H1 (cell line): ENCODE results near the gene MYO16. TPM values are rescaled to one million over a fixed set of nuclear protein-coding genes. Genes with fewer than 3 reads are reported as not detected.

Experiments
- CTCF ChIA-PET: fragments of 300-600 bp; sonication (Branson Sonifier 250); formaldehyde crosslinking; loops from one replicate; lab custom pipeline; 2021; ENCODE audit not compliant: partially characterized antibody; lab: Charles Lee
- POLR2A ChIA-PET: fragments of 300-600 bp; sonication (Branson Sonifier 250); formaldehyde crosslinking; loops from one replicate; lab custom pipeline; 2021; ENCODE audit warnings: inconsistent platforms; ENCODE audit not compliant: partially characterized antibody; lab: Charles Lee
- DNase-seq, 2 experiments: peaks; one replicate each; pipeline versions ENCODE4 v3.0.0 to v3.0.0-alpha.2; 2010 to 2022; ENCODE audit warnings: low spot score in 2 of 2, low read depth in 1 of 2, mixed read lengths in 1 of 2
- FAIRE-seq: peaks from 2 replicates; lab custom pipeline; 2011; peaks lifted over from hg19 to GRCh38; lab: Jason Lieb, UNC
- H2AFZ ChIP-seq: 2 replicates; pipeline ENCODE4 v1.8.1; 2012; ENCODE audit warnings: low read length, inconsistent platforms
- H2AK5ac ChIP-seq: 2 replicates; pipeline ENCODE4 v1.6.1; 2013; ENCODE audit warnings: low read depth, low read length
- H2BK120ac ChIP-seq: replicated peaks from 2 replicates; pipeline ENCODE3; 2013; ENCODE audit warnings: low read depth, low read length, inconsistent platforms
- H2BK12ac ChIP-seq: 2 replicates; pipeline ENCODE4 v1.6.1; 2013; ENCODE audit warnings: low read depth, low read length
- H2BK15ac ChIP-seq: 2 replicates; pipeline ENCODE4 v1.6.1; 2013; ENCODE audit warnings: low read length
- H2BK20ac ChIP-seq: 2 replicates; pipeline ENCODE4 v1.6.1; 2013; ENCODE audit warnings: low read length
- H2BK5ac ChIP-seq: 2 replicates; pipeline ENCODE4 v1.6.1; 2013; ENCODE audit warnings: low read depth, low read length
- H3K14ac ChIP-seq: 2 replicates; pipeline ENCODE4 v1.6.1; 2013; ENCODE audit warnings: inconsistent platforms; ENCODE audit not compliant: insufficient read length
- H3K18ac ChIP-seq: 2 replicates; pipeline ENCODE4 v1.6.1; 2013; ENCODE audit warnings: low read length; ENCODE audit errors: extremely low read depth
- H3K23ac ChIP-seq: 2 replicates; pipeline ENCODE4 v1.6.1; 2013; ENCODE audit warnings: inconsistent platforms; ENCODE audit not compliant: insufficient read length
- H3K23me2 ChIP-seq: 2 replicates; pipeline ENCODE4 v1.6.1; 2013; ENCODE audit warnings: low read depth, low read length
- H3K27ac ChIP-seq: 2 replicates; pipeline ENCODE4 v1.6.1; 2011; ENCODE audit warnings: low read depth, low read length, inconsistent platforms
- H3K27me3 ChIP-seq, 4 experiments: replicated peaks in 1 of 4; 1 replicate in 1 of 4; 2 replicates in 3 of 4; pipeline versions ENCODE4 v1.6.1 to v1.8.1; 2011 to 2013; ENCODE audit warnings: low read length in 3 of 4, mild to moderate bottlenecking in 3 of 4, inconsistent platforms in 2 of 4, mixed read lengths in 2 of 4, moderate library complexity in 1 of 4; ENCODE audit not compliant: control insufficient read depth in 3 of 4, insufficient read depth in 3 of 4; ENCODE audit errors: extremely low read depth in 1 of 4
- H3K36me3 ChIP-seq, 4 experiments: 2 replicates each; pipeline versions ENCODE4 v1.6.1 to v1.8.1; 2011 to 2013; ENCODE audit warnings: mild to moderate bottlenecking in 4 of 4, low read length in 3 of 4, moderate library complexity in 2 of 4, control low read depth in 1 of 4, inconsistent platforms in 1 of 4; ENCODE audit not compliant: insufficient read depth in 4 of 4, control insufficient read depth in 2 of 4
- H3K4ac ChIP-seq: replicated peaks from 2 replicates; pipeline ENCODE3; 2013; ENCODE audit warnings: low read length, low read depth, mixed read lengths, inconsistent platforms; ENCODE audit not compliant: insufficient read length
- H3K4me1 ChIP-seq, 4 experiments: replicated peaks in 1 of 4; 1 replicate in 1 of 4; 2 replicates in 3 of 4; pipeline versions ENCODE4 v1.6.1 to v1.8.1; 2011 to 2013; ENCODE audit warnings: low read length in 3 of 4, inconsistent platforms in 2 of 4, mixed read lengths in 1 of 4; ENCODE audit not compliant: insufficient read depth in 4 of 4, control insufficient read depth in 3 of 4
- H3K4me2 ChIP-seq, 2 experiments: 2 replicates each; pipeline versions ENCODE4 v1.6.1 to v1.8.1; 2011 to 2013; ENCODE audit warnings: low read depth in 2 of 2, low read length in 2 of 2, control low read depth in 1 of 2, inconsistent platforms in 1 of 2, mild to moderate bottlenecking in 1 of 2; ENCODE audit not compliant: insufficient read depth in 1 of 2
- H3K4me3 ChIP-seq, 4 experiments: fragments of 200-600, 300-600 bp in 1 of 4; sonication (generic), shearing (Covaris generic), sonication (Bioruptor Twin) in 1 of 4; 2 replicates each; pipeline versions ENCODE4 v1.5.1 to v1.8.1; 2011 to 2016; ENCODE audit warnings: low read length in 4 of 4, low read depth in 3 of 4, control low read depth in 2 of 4, inconsistent platforms in 2 of 4, mild to moderate bottlenecking in 2 of 4, mixed read lengths in 1 of 4, moderate library complexity in 1 of 4; ENCODE audit not compliant: insufficient read depth in 2 of 4; ENCODE audit errors: extremely low read depth in 1 of 4
- H3K56ac ChIP-seq: replicated peaks from 2 replicates; pipeline ENCODE3; 2013; ENCODE audit warnings: low read depth, mild to moderate bottlenecking, mixed read lengths, low read length, inconsistent platforms; ENCODE audit not compliant: insufficient read length
- H3K79me1 ChIP-seq: 2 replicates; pipeline ENCODE4 v1.6.1; 2013; ENCODE audit warnings: low read depth, low read length, control low read depth
- H3K79me2 ChIP-seq, 2 experiments: 2 replicates each; pipeline versions ENCODE4 v1.6.1 to v1.8.1; 2012 to 2013; ENCODE audit warnings: low read length in 2 of 2, mild to moderate bottlenecking in 2 of 2, inconsistent platforms in 1 of 2; ENCODE audit not compliant: insufficient read depth in 2 of 2, control insufficient read depth in 1 of 2
- H3K9ac ChIP-seq, 4 experiments: replicated peaks in 1 of 4; 1 replicate in 1 of 4; 2 replicates in 3 of 4; pipeline versions ENCODE4 v1.6.1 to v1.8.1; 2011 to 2013; ENCODE audit warnings: low read depth in 3 of 4, low read length in 3 of 4, control low read depth in 2 of 4, mild to moderate bottlenecking in 2 of 4, moderate library complexity in 2 of 4, inconsistent platforms in 1 of 4; ENCODE audit errors: extremely low read depth in 1 of 4
- H3K9me3 ChIP-seq, 2 experiments: 2 replicates each; pipeline versions ENCODE4 v1.6.1 to v1.8.1; 2012 to 2013; ENCODE audit warnings: mild to moderate bottlenecking in 2 of 2, moderate library complexity in 2 of 2, control low read depth in 1 of 2, inconsistent platforms in 1 of 2, low read depth in 1 of 2, low read length in 1 of 2, mixed read lengths in 1 of 2; ENCODE audit not compliant: insufficient read depth in 2 of 2
- H4K20me1 ChIP-seq, 2 experiments: replicated peaks in 1 of 2; 2 replicates each; pipeline versions ENCODE3 to v1.8.1; 2011 to 2013; ENCODE audit warnings: inconsistent platforms in 2 of 2, low read length in 2 of 2, mild to moderate bottlenecking in 1 of 2; ENCODE audit not compliant: insufficient read depth in 2 of 2, control insufficient read depth in 1 of 2
- H4K5ac ChIP-seq: 2 replicates; pipeline ENCODE4 v1.6.1; 2013; ENCODE audit warnings: low read length, low read depth, mixed read lengths, inconsistent platforms; ENCODE audit not compliant: insufficient read length
- H4K8ac ChIP-seq: 2 replicates; pipeline ENCODE4 v1.8.0; 2013; ENCODE audit warnings: mild to moderate bottlenecking, moderate library complexity, low read length, inconsistent platforms; ENCODE audit not compliant: insufficient read depth; ENCODE audit errors: extremely low read depth
- H4K91ac ChIP-seq: replicated peaks from 2 replicates; pipeline ENCODE3; 2013; ENCODE audit warnings: low read length, mixed read lengths, inconsistent platforms; ENCODE audit not compliant: insufficient read length
- EP300 ChIP-seq, 2 experiments: IDR thresholded peaks; 1 replicate in 1 of 2; 2 replicates in 1 of 2; pipeline ENCODE4 v1.6.1; 2011 to 2012; ENCODE audit warnings: low read depth in 2 of 2, low read length in 2 of 2, mild to moderate bottlenecking in 2 of 2, borderline replicate concordance in 1 of 2, inconsistent platforms in 1 of 2, moderate library complexity in 1 of 2
- KDM5A ChIP-seq: fragments of 200-600 bp; IDR thresholded peaks from 2 replicates; pipeline ENCODE4 v1.7.1; 2012; ENCODE audit warnings: mild to moderate bottlenecking, low read length, inconsistent platforms, mixed read lengths
- RNF2 ChIP-seq: fragments of 200-900, 300-1000 bp; sonication (generic); IDR thresholded peaks from 2 replicates; pipeline ENCODE4 v1.7.1; 2016; ENCODE audit warnings: borderline replicate concordance, low read depth, mild to moderate bottlenecking, antibody characterized with exemption, low read length; ENCODE audit not compliant: poor library complexity, severe bottlenecking; ENCODE audit errors: missing control alignments
- SIN3A ChIP-seq, 2 experiments: IDR thresholded peaks in 1 of 2; conservative IDR thresholded peaks in 1 of 2; 2 replicates each; pipeline ENCODE4 v1.6.1; 2011 to 2012; ENCODE audit warnings: low read length in 2 of 2, improper control_type of control experiment in 1 of 2, low read depth in 1 of 2, mild to moderate bottlenecking in 1 of 2
- SP4 ChIP-seq: IDR thresholded peaks from 2 replicates; pipeline ENCODE4 v1.6.1; 2012; ENCODE audit warnings: low read length, inconsistent platforms
- WGBS, 2 experiments: shearing (Covaris generic) in 1 of 2; methylation state at CpG; one replicate each; pipeline versions ENCODE4 v1.1.6 to v1.1.7; 2013 to 2015; ENCODE audit warnings: low lambda C conversion rate in 2 of 2, mixed read lengths in 2 of 2, inconsistent platforms in 1 of 2, low coverage in 1 of 2, missing lambda C conversion rate in 1 of 2; ENCODE audit not compliant: insufficient replicate concordance in 2 of 2, insufficient coverage in 1 of 2, insufficient read length in 1 of 2; ENCODE audit errors: extremely low coverage in 1 of 2, missing lambda C conversion rate in 1 of 2; 5-methylcytosine and 5-hydroxymethylcytosine counted together
- polyA plus RNA-seq, 7 experiments: library from polyadenylated mRNA; depleted of rRNA in 3 of 7; stranded (reverse) in 5 of 7; unstranded in 2 of 7; fragments of >200 nt in 5 of 7; fragments of 200-250 nt in 2 of 7; gene quantifications; 1 replicate in 5 of 7; 2 replicates in 1 of 7; 4 replicates in 1 of 7; pipeline versions ENCODE4 v1.2.1 to v1.2.3, GENCODE V29; 2011 to 2013; ENCODE audit warnings: missing spikeins in 2 of 7, mixed read lengths in 2 of 7
- total RNA-seq: library from RNA; stranded (reverse); fragmentation: NEBNext Ultra II Directional; extraction: Animal tissue kit (Norgen Biotek cat#: 25700); gene quantifications from 2 replicates; pipeline ENCODE4 v1.2.1, GENCODE V29; 2021
- TF ChIP-seq, protein P1 (sequence below): IDR thresholded peaks from 2 replicates; pipeline ENCODE4 v1.6.1; 2012; ENCODE audit warnings: inconsistent platforms

MYO16 gene
- total and polyA plus RNA-seq, 2 of the 8 experiments (the other 6 are each of a cell fraction or from before 2014, with no cell fraction given) = 0.02 to 0.22 TPM

DNA sequence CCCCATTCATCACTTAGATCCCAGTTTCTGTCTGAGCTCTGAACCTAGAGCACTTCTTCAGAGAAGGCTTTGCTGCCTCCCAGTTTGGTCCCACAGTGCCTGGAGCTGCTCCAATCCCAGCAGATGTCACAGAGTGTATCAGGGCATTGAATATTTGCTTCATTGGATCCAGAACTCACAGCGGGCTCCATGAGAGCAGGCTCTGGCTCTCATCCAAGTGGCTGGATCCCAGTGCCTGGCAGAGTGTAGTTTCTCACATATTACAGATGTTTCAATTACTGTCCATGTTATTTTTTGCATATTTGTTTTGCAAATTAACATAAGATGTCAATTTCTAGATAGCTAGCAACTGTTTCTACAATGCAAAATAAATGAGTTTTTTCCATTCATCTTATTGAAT, 50.6 kb downstream of the MYO16 start:
- Histone ChIP-seq H4K5ac (no peak overlapping the region), H2BK15ac (no peak overlapping the region), H2BK120ac (no peak overlapping the region), H2BK5ac (no peak overlapping the region), H3K23ac (no peak overlapping the region), H3K9ac (no peak overlapping the region), H3K4me3 (no peak overlapping the region), H3K27me3 (no peaks in the 10 kb centered on the region), H3K4me1 (peaks cover 0 to 3% (median 0%) of the 10 kb centered on the region in 4 experiments; a peak in 1 of 7 replicates), H4K91ac (no peak overlapping the region), H3K4me2 (no peak overlapping the region), H4K8ac (no peak overlapping the region), H3K56ac (no peak overlapping the region), H3K4ac (no peak overlapping the region), H3K27ac (no peak overlapping the region), H2BK12ac (no peak overlapping the region), H3K9me3 (no peaks in the 10 kb centered on the region), H3K79me1 (no peaks in the 10 kb centered on the region), H3K23me2 (no peaks in the 10 kb centered on the region), H2AFZ (no peak overlapping the region), H3K14ac (no peak overlapping the region), H3K79me2 (no peaks in the 10 kb centered on the region), H3K36me3 (no peaks in the 10 kb centered on the region), H3K18ac (no peak overlapping the region), H2AK5ac (no peak overlapping the region), H2BK20ac (no peak overlapping the region), H4K20me1 (no peaks in the 10 kb centered on the region)
- DNase-seq (no peak), FAIRE-seq (no peak)
- no peak for TF ChIP-seq KDM5A
- TF ChIP-seq SP4 = no peak
- TF ChIP-seq, protein P1, sequence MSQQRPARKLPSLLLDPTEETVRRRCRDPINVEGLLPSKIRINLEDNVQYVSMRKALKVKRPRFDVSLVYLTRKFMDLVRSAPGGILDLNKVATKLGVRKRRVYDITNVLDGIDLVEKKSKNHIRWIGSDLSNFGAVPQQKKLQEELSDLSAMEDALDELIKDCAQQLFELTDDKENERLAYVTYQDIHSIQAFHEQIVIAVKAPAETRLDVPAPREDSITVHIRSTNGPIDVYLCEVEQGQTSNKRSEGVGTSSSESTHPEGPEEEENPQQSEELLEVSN = no peak
- no peak for TF ChIP-seq RNF2
- no peak for TF ChIP-seq EP300 (IDR thresholded peaks at IDR 0.05; ENCODE audit: borderline replicate concordance in 1 of 2, low read depth in 2 of 2, low read length in 2 of 2)
- TF ChIP-seq SIN3A (conservative IDR thresholded peaks at IDR 0.05 in 1 of 2, IDR thresholded peaks at IDR 0.05 in 1 of 2; ENCODE audit: low read depth in 1 of 2, low read length in 2 of 2) = no peak
- ChIA-PET POLR2A (no interaction called here), CTCF (no interaction called here)
- WGBS, 2 experiments = 33% methylated on average over 1 of the region's 1 CpG; no CpG with 5 or more reads in 1 of the 2 experiments
